ENCODE measurements around the gene RPL41.
"Not testable (repeated sequence)": the region's sequence is repeated elsewhere in the genome, so short reads cannot be mapped to it uniquely, and the experiment has no call there.

The RPL41 gene

GRCh38 chr12:56101045-56101444 lies 15.4 kb upstream of the RPL41 start:
- no peak for DNase-seq
- intact Hi-C loops (cut with DNase I) = loop anchor here (5.0 kb wide), 1 partner anchor 54 kb away; no protein-coding TSS in a partner anchor

GRCh38 chr12:56102683-56103065 lies 13.8 kb upstream of the RPL41 start:
- intact Hi-C loops (cut with DNase I) = loop anchor here (5.0 kb wide), 1 partner anchor 55 kb away; no protein-coding TSS in a partner anchor
- no peak for DNase-seq

- intact Hi-C loops (cut with DNase I) = loop anchor here (5.0 kb wide), 1 partner anchor 56 kb away; no protein-coding TSS in a partner anchor
- DNase-seq = no peak
These were observed 13.2 kb upstream of the RPL41 start for GRCh38 chr12:56103066-56103711.

GRCh38 chr12:56103823-56104108 lies 12.7 kb upstream of the RPL41 start:
- intact Hi-C loops (cut with DNase I) = loop anchor here (5.0 kb wide), 1 partner anchor 56 kb away; no protein-coding TSS in a partner anchor
- no peak for DNase-seq

- intact Hi-C loops (cut with DNase I) = loop anchor here (5.0 kb wide), 1 partner anchor 57 kb away; no protein-coding TSS in a partner anchor
- DNase-seq = peak; percentile 93 to 100 (median 98)
These were observed 12.2 kb upstream of the RPL41 start, which contains the start of gene PA2G4 for GRCh38 chr12:56104109-56104814. Gene PA2G4, plus strand, starts transcription at chr12:56104559. Its CDS starts 179 bp downstream, at chr12:56104738.

- peak in 2 of 10 donors; percentile 19 to 88 for DNase-seq
- intact Hi-C loops (cut with DNase I) = loop anchor here (5.0 kb wide), 1 partner anchor 58 kb away; no protein-coding TSS in a partner anchor
These were observed 11.4 kb upstream of the RPL41 start for GRCh38 chr12:56104815-56105608.

- no peak for DNase-seq
- intact Hi-C loops (cut with DNase I) = no loop called here
These were observed 10.9 kb upstream of the RPL41 start for GRCh38 chr12:56105609-56105902.

- no peak for DNase-seq
- intact Hi-C loops (cut with DNase I) = no loop called here
These were observed 9.2 kb upstream of the RPL41 start for GRCh38 chr12:56107242-56107641.

GRCh38 chr12:56110571-56110970 lies 5.9 kb upstream of the RPL41 start:
- no peak for DNase-seq

GRCh38 chr12:56114084-56114483 lies 2.3 kb upstream of the RPL41 start:
- intact Hi-C loops (cut with DNase I) = no loop called here
- no peak for DNase-seq

More at GRCh38 chr12:56110571-56110970, 5.9 kb upstream of the RPL41 start:
- intact Hi-C loops (cut with DNase I) = no loop called here

GRCh38 chr12:56115329-56115728 lies 1.1 kb upstream of the RPL41 start:
- intact Hi-C loops (cut with DNase I) = loop anchor here (5.0 kb wide), 4 partner anchors 33 to 118 kb away; partner anchors contain the start of genes ERBB3, MYL6B, RPS26 and SUOX
- peak in 1 of 10 donors; percentile 62 for DNase-seq

GRCh38 chr12:56117082-56117706 lies 761 bp downstream of the RPL41 start:
- intact Hi-C loops (cut with DNase I) = loop anchor here (5.0 kb wide), 4 partner anchors 35 to 120 kb away; partner anchors contain the start of genes ERBB3, MYL6B, RPS26 and SUOX
- DNase-seq = not testable (repeated sequence)

GRCh38 chr12:56117778-56118687 lies 1.6 kb downstream of the RPL41 start, which contains the start of gene ZC3H10:
Gene ZC3H10, plus strand, starts transcription at chr12:56118266. Its CDS starts 2,297 bp downstream, at chr12:56120563.
- peak; percentile 93 to 100 (median 96) for DNase-seq
- intact Hi-C loops (cut with DNase I) = loop anchor here (2.0 to 5.0 kb wide), 6 partner anchors 34 to 141 kb away; partner anchors contain the start of genes ANKRD52, ERBB3, MYL6B and RPS26

- intact Hi-C loops (cut with DNase I) = loop anchor here (2.0 to 5.0 kb wide), 6 partner anchors 33 to 140 kb away; partner anchors contain the start of genes ANKRD52, ERBB3, MYL6B and RPS26
- DNase-seq = no peak
These were observed 2.4 kb downstream of the RPL41 start for GRCh38 chr12:56118688-56119357.

GRCh38 chr12:56119361-56119796 lies 2.9 kb downstream of the RPL41 start:
- intact Hi-C loops (cut with DNase I) = loop anchor here (2.0 to 5.0 kb wide), 6 partner anchors 33 to 139 kb away; partner anchors contain the start of genes ANKRD52, ERBB3, MYL6B and RPS26
- DNase-seq = peak in 6 of 10 donors; percentile 35 to 88 (median 48)

- no peak for DNase-seq
- intact Hi-C loops (cut with DNase I) = loop anchor here (10.0 kb wide), 1 partner anchor 344 kb away; the partner anchor contains the start of gene SPRYD4
These were observed 3.9 kb downstream of the RPL41 start for GRCh38 chr12:56120158-56120846.

GRCh38 chr12:56121204-56121870 lies 4.9 kb downstream of the RPL41 start:
- intact Hi-C loops (cut with DNase I) = loop anchor here (10.0 kb wide), 1 partner anchor 343 kb away; the partner anchor contains the start of gene SPRYD4
- DNase-seq = no peak

All from posterior cingulate gyrus (tissue), 11 donors.